Ishikawa (cell line): ENCODE data around the gene PRICKLE2.

Experiments
- EP300 ChIP-seq: IDR thresholded peaks from 2 replicates; pipeline ENCODE4 v1.6.1; 2012; ENCODE audit warnings: borderline replicate concordance
- MAX ChIP-seq: IDR thresholded peaks from 2 replicates; pipeline ENCODE4 v1.6.1; 2012
- RAD21 ChIP-seq: IDR thresholded peaks from 2 replicates; pipeline ENCODE4 v1.6.1; 2012; ENCODE audit warnings: low read depth
- TCF12 ChIP-seq: IDR thresholded peaks from 2 replicates; pipeline ENCODE4 v1.6.1; 2012; ENCODE audit warnings: low read depth
- USF1 ChIP-seq: IDR thresholded peaks from 2 replicates; pipeline ENCODE4 v1.6.1; 2012

- TF ChIP-seq TCF12: no peak
- TF ChIP-seq RAD21: no peak
- no peak for TF ChIP-seq USF1
- TF ChIP-seq MAX: no peak
- no peak for TF ChIP-seq EP300
Measured at GRCh38 chr3:64257100-64257755, 32.0 kb upstream of the PRICKLE2 start.
